NCI-H1092 treated with DMSO at 0.1 percent for 48 hours (cell line): ENCODE measurements around the gene PKNOX2.

ENCODE experiments used
- DNase-seq: peaks from one replicate; lab custom pipeline; 2025; lab: John Stamatoyannopoulos, UW

Gene PKNOX2

DNA sequence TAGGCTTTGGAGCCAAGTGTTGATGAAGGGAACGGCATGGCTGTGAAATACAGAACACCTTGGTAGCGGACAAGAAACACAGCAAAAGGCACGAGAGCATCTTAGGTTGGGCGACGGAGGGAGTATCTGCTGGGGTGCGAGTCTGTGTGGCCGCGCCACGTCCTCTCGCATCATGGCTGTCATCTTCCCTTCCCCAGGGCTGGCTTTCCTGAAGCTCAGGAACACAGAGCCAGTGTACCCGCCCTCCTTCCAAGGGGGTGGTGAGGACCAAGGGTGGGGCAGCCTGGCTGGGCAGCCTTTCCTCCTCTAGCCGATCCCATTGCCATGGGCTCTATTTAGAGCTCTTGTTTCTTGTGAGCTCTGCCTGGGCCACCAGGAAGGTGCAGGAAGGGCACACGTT is 177.1 kb downstream of the PKNOX2 start:
- no peak for DNase-seq

DNA sequence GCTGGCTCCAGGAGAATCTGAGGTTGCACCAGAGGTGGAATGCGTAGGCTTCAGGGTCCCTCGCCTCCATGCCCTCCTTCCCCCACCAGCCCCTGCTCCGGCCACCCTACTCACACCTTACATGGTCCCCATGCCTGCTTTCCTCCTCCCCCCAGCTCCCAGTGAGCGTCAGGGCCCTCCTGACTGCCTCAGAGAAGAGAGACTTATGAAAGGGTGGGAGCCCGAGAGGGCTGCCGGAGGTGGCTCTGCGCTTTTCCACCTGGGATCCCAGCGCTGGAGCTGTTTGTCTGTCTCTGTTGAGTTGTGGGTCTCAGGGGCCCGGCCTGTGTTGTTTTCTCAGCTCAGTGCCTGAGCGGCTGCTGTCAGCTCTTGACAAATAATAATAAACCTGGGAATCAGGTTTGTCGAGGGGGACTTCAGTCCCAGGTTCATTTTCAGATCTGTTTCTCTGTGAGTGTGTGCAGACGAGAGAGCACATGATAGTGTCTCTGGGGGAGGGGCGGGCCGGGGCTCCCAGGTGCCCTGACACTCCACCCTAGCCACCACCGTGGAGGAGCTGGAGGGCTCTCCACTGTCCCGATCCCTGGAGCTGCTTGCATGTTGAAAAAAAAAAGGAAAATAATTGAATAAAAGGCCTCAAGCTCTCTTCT is 177.9 kb downstream of the PKNOX2 start:
- peak; percentile 9 for DNase-seq

DNA sequence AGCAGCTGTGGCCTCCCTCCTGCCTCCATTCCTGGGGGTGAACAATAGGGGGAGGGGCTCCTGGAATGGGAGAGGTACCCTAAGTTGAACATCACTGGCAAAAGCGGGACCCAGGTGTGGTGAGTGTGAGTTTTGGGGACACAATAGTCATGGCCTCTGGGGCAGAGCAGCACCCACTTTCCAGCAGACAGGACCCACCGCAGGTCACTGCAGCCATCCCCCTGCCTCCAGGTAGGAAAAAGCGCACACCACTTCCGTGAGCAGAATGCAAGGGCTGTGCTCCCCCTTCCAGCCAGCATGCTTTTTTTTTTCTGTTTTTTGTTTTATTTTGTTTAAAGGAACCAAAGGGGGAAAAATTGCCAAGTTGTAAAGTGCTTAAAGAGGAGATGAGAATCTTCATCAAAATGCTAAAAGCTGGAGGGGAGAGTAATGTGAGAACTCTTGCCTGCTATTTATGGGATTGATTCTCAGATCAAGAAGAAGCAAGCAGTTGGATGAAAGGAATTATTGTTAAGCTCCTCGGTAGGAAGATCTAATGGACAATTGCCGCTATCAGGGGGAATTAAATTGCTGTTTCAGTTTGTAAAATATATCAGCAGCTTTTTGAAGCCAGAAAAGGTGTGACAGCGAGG is 178.7 kb downstream of the PKNOX2 start:
- DNase-seq = peak; percentile 10

DNA sequence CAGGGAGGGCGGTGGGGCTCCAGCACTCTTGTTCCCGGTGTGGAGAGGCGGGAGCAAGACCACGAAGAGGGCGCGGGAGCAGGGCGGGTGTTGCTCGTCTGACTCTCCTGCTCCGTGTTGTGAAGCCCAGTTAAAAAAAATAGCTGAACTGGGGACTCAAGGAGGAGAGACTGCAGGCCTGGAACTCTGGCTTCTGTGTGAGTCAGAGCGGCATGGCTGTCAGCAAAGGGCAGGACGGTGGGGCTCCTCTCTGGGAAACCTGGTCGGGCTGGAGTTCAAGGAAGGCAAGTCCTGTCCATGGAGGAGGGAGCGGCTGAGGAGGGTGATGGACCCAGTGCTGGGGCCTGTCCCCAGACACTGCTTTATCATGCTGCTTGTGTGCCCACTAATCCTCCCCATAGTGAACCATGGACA is 179.2 kb downstream of the PKNOX2 start:
- no peak for DNase-seq

DNA sequence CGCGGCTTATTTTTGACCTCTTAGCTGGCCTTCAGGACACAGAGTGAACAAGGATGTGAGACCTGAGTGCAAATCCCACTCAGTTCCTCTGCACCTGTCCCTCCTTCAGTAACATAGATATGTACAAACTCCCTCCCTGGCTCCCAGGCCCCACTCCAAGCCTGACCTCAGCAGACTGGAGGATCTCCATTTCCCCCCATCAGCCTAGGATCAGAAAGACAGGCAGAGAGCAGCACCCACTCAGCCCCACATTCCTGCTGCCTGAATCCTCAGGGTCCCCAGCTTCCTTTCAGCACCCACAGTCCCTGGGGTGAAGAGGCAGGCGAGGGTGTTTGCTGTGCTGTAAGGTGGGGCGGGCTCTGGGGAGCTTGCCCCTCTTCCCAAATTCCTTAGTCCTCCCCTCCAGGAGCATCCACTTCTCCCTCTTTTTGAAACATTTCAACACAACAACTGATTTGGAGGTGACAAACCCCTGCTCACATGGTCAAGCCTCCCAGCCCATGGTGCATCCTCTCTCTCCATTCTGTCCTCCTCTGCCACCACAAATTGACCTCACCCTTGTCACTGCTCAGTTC is 180.4 kb downstream of the PKNOX2 start:
- no peak for DNase-seq

DNA sequence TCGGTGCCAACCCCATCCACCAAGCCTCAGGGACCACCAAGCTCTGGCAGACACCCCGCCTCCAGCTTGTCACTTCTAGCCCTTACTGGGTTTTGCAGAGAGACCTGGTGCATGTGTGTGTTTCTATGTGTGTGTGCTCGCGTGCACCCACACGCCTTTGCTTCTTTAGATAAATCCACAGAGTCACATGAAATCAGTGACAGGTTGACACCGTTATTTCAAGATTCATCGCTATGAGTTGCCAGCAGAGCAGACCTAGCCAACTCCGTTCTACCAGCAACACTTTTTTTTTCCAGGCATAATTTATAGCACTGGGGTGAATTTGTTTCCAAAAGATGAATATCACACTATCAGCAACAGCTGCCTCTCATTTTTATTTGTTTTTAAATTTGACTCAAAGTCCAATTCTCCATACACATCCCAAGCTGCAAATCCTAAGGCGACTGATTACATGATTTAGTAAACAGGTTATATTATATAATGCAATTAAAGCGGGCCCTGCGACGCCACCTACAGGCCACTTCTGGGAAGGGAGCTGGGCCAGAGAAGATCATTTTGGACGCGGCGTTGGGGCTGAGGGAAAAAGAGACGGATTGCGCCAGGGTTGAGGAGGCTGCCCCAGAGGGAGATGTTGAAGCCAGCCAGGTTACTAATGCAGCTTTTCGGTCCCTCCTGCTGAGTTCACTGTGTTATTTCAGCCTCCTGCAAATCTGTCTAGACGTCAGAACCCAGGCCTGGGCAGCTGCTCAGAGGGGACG is 181.0 kb downstream of the PKNOX2 start:
- DNase-seq = peak; percentile 72

DNA sequence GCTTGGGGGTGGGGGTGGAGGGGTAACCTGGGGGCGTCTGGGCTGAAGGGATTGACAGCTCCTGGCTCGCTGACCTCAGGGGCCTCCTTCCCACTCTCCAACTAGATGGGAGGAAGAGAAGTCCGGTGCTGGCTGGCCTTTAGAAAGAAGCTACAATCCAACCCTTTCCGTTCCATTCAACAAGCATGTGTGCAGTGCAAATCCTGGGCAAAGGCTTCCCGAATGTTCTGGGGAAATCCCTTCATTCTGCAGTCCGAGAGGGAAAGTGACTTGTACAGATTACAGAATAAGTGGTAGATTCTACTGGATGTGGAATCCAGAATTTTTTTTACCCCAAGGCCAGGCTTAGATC is 181.6 kb downstream of the PKNOX2 start:
- no peak for DNase-seq

DNA sequence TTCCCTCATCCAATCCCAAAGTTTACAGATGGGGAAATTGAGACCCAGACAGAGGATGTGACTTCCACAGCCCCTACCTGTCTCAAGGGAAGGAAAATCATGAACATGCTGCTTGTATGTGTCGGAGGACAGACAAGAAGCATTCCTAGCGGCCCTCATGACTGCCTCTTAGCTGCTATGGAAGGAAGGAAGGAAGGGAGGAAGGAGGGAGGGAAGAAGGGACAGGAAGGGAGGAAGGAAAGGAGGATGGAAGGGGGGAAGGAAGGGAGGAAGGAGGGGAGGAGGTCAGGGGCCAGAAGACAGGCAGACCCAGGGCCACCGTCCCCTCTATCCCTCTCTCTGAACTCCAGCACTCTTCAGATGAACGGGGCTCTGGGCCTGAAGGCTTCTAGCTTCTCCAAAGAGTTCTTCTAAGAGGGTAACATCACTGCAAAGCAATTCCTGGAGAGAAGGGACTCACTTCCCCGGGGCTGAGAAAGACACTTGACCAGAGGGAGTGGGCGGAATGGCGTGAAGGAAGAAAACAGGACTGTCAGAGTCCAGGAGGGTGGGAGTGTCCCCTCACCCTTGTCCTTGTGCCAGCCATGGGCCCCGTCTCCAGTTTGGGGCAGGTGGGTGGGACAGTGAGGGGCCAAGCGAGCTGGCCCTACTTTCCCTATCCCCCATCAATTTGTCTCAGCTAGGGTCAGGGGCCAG is 182.2 kb downstream of the PKNOX2 start:
- DNase-seq = no peak

DNA sequence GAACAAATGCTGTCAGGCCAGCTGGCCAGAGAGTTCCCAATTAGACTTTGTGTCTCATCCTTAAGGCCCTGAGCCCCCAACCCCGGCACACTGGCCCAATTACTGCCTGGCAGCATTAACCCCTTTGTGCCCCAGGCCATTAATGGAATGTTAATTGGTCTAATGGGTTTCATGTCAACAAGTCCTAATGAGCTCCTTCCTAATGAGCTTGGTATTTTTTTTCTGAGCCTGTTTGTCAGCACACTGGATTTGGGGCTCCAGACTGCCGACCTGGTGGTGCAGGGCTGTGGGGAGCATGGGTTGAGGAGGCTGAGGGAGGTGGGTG is 182.7 kb downstream of the PKNOX2 start:
- DNase-seq = no peak

DNA sequence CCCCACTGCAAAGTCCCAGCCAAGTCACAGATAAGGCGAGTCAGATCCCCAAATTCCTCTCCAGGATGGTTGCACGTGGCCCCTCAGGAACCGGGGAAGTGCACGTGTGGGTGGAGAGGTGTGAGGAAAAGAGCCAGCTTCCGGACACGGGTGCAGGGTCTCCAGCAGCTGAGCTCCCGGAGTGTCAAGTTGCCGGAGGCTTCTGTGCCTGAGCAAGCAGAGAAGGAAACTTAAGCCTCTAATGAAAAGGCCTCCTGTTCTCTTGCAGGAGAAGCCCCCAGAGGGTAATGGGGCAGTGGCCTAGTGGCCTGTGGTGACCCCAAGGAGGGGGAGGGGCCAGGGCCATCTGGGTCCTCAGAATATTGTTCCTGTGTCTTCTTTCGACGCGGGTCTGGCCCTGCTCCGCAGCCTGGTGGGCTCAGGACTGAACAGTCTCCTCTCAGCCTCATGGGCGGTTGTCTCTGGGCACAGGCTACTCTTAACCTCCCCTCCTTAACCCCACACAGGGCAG is 183.6 kb downstream of the PKNOX2 start:
- DNase-seq = no peak

DNA sequence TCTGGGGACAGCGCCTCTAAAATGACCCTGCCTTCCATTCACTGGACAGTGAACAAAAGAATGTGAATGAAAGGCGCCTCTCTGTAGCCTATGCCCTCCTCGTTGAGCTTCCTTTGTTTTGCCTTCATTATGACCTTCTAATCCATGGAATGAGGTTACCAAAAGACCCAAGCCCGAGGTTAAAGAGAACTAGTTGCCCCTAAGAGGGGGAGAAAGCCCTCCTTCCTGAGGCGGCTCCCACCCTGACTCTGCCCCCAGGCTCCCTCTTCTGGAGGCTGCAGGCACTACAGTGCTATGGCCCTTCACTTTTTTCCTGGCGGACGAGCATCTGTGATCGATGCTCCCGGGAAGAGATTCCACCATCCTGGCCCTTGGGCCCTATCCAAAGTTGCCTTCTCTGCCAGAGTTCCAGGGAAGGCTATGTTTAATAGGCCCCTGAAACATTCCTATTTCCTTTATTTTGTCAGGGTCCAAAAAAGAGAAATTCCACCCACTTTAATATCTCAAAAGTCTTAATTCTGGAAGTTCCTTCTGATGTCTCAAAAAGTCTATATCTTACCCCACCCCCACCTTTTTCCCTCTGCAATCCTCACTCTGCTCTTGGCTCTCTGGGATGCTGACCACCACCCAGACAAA is 184.2 kb downstream of the PKNOX2 start:
- peak; percentile 59 for DNase-seq

DNA sequence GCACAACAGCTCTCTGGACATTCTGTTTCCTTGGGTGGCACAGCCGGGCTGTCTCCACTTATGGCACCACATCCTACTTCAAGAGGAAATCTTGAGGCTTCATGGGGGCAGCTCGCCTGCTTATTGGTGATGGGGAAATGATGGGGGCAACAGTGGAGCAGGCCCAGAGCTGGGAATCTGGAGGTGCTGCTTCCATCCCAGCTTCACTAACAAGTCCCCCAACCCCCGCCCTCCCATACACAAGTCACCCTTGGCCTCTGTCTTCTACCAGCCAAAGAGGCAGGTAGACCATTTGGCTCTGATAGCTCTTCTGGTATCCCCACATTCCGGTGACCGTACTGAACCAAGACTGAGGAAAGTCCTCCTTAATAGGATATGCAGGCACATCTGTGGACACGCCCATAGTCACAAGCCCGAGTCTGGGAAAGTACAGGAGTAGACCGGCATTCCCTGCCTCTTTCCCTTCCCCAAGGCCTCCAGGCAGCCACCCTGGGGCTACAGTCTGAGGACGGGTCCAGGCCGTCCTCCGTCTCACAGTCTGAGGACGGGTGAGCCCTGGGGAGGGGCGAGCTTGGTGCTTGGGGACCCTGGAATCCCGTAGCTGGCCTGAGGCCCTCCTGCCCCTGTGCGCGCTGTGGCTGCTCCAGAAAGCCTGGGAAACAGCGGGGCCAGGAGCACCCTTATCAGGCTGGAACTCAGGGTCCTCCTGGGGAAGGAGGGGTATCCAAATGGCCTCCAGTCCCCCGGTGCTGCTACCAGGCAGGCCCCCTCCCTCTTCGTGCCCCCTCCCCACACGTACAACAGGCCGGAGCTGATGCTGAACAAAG is 185.9 kb downstream of the PKNOX2 start:
- no peak for DNase-seq

DNA sequence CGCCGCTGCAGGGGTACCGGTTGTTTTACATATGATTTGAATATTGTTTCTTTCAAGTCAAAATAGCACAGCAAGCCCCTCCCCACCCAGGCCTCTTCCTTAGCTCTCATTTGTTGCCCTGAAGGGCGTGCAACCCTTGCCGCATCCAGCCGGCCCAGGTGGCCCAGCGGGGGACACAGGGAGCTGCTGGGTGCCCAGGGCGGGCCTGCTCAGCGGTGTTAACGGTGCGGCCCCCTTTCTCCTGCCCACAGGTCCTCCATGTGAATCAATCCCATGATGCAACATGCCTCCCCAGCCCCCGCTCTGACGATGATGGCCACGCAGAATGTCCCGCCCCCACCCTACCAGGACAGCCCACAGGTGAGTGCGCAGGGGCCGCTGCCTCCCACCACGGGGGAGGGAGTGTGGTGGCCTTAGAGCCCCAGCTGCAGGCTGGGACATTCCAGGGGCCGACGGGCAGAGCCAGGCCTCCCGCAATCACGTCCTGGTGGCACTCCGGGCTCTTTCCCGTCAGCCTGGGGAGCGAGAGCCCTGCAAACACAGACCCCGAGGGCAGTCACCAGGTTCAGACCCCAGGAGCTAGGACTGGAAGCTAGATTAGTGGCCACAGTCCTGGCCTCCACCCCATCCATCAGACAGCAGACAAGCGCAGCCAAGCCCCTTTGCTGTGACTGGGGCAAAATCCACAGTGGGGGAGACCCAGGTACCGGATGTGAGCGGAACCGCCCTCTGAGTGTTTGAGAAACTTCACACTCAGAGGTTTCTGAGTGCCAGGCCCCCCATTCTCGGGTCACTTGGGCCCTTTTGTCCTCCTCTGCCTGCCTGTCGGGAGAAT is 186.7 kb downstream of the PKNOX2 start:
- DNase-seq = no peak

DNA sequence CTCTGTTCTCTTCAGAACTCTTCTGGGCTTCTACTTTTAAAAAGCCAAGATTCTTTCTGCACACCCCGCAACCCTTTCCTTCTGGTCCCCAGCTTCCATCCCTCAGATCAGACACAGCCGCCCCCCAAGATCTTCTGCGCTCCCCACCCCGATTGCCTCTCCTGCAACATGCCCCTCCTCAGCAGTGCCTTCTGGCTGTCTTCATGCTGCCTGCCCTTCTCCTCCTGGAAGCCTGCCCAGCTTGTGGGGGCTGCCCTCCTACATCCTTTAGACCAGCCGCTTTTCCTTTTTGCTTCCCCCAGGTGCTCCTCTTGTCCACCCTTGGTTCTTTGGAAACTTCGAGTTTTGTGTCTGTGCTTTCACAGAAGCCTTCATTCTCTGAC is 187.3 kb downstream of the PKNOX2 start:
- DNase-seq = no peak

DNA sequence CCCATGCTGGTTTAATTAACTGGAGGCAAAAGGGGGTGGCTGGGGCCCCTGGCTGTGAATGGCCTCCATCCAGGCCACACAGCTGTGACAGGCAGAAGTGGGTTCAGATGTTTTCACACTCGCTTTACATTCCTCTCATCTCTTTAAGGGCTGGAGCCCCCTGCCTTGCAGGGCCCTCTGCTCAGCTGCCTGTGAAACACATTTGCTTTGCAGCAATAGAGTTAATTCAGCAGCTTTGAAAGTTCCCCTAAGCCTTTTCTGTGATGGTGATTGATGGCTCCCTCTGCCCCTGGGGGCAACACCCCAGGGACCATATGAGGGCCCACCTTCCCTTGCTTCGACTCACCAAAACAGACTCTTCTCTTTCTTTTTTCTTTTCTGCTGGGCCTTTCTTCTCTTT is 192.2 kb downstream of the PKNOX2 start:
- DNase-seq = no peak

DNA sequence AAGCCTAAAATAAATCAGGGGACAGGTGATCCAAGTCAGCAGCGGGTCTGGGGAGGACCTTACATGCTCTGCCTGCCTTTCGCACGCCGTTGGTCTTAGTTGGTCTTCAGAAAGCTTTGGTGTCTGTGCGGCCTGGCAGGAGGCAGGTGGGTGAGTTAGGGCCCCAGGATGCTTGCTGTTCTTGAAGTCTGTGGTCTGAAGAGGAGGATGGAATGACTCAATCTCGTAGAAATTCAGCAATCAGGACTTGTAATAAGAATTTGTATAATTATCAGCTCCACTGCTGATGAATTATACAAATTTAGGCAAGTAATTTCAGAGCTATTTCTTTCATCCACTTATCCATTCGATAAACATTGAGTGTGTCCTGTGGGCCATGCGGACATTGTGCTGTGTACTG is 193.0 kb downstream of the PKNOX2 start:
- no peak for DNase-seq

DNA sequence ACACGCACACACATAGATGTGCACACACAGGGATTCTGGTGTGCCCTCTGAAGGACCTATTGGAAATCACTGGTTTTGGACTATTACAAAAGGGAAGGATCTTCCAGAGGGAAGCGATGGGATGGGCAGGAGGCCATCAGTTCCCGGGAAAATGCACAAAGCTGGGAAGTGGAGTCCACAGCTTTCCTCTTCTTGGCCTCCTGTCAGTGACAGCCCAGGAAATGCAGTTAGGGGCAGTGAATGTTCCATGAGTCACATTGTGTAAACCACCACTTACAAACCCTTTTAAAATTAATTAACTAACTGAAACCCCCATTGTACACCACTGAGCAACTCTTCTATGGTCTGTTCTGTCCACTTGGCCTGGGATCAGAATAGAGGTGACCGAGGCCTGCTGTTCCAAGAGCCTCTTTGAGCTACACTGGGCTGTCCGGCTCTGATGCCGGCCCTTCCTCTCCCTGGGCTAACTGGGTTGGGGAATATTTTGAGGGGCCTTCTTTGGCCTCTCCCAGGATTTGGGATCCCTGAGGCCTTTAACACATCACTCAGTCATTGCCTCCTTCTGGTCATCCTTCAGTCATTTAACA is 193.8 kb downstream of the PKNOX2 start:
- no peak for DNase-seq

DNA sequence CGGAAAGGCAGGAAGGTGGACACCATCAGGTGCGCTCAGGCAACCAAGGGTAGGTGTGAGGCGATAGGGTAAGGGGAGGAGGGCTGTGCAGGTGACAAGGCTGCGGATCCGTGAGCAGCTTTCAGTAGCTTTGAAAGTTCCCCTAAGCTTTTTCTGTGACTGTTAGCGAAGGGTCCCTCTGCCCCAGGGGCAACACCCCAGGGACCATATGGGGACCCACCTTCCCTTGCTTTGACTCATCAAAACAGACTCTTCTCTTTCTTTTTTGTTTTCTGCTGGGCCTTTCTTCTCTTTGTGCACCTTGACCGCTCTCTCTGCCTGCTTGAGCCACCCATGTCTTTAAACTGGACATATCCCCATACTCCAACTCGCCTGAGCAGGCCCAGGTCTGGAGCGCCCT is 194.6 kb downstream of the PKNOX2 start:
- DNase-seq = no peak

DNA sequence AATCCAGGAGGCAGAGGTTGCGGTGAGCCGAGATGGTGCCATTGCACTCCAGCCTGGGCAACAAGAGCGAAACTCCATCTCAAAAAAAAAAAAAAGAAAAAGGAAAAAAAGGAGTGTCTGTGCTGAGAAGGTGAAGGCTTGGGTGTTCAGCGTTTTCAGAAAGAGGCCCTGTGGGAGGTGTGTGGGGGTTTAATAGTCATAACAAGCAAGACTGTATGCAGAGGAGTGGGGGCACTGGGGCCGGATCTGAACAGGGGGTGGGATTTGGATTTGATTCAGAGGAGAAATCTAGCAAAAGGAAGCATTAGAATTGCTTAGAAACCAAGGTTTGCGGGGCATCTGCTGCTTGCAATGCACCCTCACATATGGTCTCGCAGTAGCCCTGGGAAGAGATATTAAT is 195.5 kb downstream of the PKNOX2 start:
- no peak for DNase-seq
